Measurements from ENCODE around the gene FHOD3.

The FHOD3 gene

DNA sequence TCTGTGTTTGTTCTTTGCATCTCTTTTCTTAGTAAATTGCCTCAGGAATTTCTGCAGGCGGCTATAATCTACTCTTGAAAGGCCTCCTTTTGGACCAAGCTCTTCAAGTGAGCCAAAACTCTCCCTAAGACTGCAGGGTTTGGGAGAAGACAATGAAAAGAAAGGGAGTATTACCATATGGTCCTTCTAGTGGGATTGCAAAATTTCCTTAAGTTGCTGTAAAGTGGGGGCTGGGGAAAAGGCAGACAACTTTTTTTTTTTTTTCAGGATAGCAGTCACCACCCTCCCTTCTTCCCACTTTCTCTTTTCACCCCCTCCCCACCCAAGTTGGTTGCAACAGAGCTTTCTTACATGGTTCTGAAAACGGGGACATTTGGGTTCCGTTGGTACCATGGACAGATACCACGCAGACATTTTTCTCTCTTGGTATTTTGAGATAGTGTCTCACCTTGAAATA is 183.7 kb downstream of the FHOD3 start:
- DNase-seq (ENCODE audit: low read depth) = no peak

DNA sequence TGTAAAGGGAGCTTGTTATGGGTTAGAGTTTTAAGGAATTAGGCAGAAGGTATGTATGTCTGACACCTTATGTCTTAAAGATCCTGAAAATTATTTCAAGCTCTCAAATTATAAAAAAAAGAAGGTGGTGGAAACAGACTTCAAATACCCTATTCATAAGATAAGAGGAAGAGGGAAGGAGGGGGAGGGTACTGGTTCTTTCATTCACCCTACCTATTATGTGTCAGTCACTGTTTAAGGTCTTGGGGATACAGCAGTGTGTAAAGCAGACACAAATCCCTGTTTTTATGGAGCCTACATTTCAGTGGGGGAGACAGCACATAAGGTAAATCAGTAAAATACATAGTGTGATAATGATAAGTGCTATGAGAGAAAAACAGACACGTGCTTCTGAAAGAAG is 184.4 kb downstream of the FHOD3 start:
- no peak for DNase-seq (ENCODE audit: low read depth)

DNA sequence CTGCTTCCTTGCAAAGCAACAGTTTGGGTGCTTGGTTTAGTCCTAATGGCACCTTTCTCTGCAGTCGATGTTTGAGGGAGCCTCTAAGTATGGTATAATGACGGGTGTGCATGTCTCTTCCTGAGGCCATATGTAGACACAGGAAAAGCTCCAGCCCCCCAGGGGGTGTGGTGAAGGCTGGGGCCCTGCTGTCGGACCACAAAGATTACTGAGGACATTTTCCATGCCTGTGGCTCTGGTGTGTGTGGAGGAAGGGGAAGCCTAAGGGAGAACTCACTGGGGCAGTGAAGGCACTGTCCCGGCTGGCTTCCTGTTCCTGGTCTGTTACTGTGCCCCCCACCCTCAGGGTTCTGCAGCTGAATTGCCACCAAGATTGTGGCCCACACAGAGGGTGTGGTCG is 187.1 kb downstream of the FHOD3 start:
- no peak for DNase-seq (ENCODE audit: low read depth)

DNA sequence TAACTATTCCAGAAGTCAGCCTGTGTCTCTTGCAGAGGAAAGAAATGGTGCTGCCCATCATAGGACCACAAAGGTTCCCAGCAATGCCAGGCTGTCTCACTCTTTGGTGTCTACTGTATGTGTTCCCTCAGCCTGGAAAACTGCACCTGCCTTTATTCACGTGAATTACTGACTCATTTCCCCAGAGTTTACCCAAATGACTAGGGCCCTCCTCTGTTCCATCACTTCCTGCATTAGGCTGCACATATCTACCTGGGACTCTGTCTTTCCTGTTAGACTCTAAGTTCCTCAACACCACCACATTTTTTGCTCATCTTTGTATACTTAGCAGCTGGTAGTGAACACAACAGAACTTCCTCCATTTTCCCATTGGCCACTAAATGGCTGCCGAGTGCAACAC is 188.3 kb downstream of the FHOD3 start:
- DNase-seq (ENCODE audit: low read depth) = no peak

DNA sequence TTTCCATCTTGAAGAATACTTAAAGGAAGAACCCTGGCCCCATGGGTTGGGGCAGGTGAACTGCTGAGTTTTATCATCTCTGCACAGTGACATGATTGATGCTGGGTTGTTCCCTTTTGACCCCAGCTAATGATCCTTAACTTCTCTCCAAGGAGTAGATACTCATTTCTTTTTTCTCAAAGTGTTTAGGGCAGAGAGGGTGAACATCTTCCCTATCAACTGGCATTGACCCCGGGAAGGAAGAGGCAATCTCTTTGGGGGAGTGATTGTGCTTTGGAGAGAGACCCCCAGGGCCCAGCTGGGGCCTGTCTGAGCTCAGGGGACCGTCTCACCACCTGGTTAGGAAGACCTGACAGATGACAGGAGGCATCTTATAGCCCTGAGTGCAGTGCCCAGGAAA is 190.6 kb downstream of the FHOD3 start:
- no peak for DNase-seq (ENCODE audit: low read depth)

DNA sequence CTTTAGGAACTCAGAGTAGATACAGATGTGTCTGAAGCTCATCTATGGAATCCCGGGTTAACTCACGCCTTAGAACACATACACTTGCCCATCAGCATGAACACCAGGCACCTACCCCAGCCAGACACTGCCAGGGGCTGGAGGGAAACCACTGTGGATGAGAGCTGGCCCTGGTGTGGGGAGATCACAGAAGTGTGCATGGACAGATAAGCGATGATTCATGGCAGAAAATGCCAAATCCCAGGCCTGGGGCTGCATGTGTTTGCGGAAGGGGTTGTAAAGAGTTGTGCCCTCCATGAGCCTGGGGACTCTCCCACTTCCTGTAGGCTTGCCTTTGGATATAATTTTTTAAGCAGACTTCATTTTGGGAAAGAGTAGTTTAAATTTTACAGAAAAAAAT is 193.4 kb downstream of the FHOD3 start:
- DNase-seq (ENCODE audit: low read depth) = no peak

DNA sequence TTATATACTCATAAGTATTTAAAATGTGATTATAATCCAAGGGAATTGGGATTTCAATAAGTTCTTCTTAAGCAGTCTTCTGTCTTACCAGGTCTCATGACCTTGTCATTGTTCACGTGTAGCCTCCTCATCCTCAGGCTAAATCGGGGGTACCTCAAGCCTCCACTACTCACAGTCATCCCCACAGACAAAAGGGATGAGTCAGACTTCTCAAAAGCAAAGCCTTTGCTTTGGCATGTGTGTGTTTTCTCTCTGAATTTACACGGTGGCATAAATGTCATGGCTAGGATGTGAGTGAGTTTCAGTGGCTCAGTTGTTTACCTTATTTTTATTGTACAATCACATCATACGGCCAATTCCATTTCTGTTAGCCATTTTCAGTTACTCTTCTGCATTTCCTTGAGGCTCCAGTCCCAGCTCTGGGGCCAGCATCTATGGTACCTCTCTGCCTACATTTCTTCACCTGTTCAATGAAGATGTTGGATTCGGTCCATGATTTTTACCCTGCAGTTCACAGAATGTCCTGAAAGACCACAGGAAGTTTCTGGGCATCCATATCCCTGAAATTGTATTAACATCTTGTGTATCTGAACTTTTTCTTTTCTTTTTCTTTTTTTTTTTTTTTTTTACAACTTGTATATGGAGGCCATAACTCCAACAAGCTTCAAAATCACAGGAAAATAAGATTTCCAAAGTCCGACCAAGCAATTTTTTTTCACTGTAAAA is 195.3 kb downstream of the FHOD3 start:
- DNase-seq (ENCODE audit: low read depth) = no peak

DNA sequence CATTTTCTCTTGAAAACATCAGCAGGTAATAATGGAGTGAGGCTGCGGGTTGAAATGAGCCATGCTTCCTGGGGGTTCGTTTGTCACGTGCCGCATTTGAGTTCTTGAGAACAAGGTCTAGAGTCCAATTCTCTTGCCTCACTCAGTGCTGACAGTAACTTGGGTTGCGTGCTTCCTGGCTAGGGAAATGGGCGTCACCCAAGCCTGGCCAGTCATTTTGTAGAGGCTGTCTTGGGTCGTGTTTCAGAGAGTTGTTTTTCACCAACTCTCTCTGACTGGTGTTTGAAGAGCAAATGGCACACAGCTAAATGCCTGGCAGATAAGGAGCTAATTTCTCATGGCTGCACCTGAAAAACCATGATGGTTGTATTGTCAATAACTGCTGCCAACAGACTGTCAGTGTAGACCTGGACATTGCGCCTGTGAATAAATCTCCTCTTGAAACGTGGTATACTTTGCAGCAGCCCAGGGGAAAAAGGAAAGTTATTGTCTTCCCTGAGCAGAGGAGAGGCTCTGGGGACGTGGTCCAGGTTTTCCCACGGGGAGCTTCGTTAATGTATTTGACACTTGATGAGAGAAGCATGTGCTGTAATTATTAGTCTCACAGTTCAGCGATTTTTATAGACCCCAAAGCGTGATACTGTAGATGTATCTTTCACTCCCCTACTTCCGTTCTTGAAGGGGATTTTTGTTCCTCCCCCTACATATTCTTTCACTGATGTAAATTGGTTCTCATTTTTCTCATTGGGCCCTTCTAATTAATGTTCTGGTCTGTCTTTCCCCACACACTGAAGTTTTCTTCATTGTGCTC is 196.0 kb downstream of the FHOD3 start:
- DNase-seq (ENCODE audit: low read depth) = no peak

DNA sequence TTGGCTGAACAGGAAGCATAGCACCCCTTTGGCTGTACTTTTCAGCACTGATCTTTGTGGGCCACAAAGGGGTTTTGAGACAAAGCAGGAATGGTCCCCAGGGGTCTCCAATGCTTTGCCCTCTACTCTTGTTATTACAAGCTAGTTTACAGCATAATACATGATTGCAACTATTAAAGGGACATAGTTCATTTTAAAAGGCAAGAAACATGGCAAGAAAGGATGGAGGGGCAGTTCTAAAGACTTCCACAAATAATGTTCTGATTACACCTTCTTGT is 196.6 kb downstream of the FHOD3 start:
- DNase-seq (ENCODE audit: low read depth) = no peak

DNA sequence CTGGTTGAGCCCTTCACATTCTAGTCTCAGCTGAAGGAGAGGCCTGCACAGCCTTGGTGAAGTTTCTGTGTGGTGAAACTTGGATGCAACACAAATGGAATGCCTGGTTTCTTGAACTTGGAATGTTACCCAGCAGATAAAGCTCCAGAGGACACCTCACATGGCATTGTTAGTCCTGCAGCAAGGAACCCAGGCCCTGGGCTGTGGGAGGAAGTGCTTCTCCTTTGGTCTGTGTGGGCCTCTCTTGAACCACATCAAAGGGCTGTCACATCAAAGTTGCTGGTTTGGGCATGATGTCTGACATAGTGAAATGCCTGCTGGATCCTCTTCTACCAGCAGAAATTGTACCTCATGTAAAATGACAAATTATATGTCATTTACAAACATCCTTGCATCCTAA is 198.5 kb downstream of the FHOD3 start:
- no peak for DNase-seq (ENCODE audit: low read depth)

DNA sequence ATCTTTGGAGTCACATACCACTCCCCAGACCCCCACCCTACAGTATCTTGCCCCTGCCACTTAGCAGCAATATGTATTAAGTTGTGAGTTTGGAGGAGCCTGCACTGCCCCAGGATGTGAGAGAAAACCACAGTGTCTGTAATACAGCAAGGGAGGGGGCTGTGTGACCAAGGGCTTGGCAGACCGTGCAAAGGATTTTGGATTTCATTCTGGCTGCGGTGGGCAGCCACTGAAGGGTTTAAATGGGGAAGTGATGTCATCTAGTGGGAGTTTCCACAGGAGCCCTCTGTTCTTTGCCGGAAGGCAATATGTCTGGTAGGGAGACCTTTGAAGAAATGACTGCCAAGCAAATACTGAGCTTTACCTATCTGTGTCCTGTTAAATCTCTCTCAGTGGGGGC is 202.4 kb downstream of the FHOD3 start:
- no peak for DNase-seq (ENCODE audit: low read depth)

DNA sequence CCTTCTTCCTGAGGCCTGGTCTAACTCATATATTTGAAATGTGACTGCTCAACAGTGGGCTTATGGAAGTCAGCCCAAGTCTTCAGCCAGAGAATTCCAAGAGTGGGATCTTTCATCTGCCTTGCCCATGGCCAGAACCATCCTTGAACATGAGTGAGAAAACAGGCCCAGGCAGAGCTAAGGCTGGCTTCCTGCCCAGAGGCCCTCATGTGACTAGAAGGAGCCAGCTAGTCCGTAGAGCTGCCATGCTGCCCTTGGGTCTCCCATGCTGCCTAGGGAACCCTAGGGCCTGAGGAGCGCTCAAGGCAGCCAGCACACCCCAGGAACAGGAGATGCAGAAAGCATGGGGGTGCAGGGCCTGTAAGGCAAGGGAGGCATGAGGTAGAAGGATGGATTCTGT is 203.6 kb downstream of the FHOD3 start:
- DNase-seq (ENCODE audit: low read depth) = no peak

DNA sequence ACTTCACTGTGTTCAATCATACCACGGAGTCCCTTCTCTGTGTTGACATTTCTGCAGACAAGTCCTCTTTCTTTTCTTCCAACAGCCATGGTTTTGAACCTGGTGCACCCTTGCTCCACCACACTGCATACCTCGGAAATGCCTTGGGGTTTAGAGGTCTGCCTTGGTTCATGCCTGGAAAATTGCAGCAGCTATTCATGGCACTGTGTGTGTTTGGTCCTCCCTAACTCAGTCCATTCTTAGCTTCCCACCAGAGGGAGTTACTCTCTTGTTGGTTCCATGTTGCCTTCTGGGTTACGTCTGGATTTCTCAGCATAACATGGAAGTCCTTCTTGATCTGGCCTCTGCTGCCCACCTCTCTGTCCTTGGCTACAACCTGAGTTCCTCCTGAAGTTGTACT is 206.0 kb downstream of the FHOD3 start:
- no peak for DNase-seq (ENCODE audit: low read depth)

DNA sequence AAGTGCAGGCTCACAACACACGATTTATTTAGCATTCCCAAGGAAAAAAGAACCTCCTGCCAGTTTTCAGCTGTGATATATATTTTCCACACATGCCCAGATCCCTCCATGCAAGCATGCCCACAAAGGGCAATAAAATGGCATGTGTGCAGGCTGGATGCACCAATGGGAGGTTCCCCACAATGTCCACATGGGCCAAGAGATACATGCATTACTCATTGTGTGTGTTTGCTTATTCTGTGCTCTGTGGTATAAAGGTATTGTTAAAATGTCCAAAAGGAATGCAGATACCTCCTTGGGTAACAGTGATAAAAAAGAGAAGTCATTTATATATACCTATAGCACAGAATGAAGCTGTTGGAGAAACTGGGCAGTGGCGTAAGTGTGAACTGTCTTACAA is 207.4 kb downstream of the FHOD3 start:
- no peak for DNase-seq (ENCODE audit: low read depth)

DNA sequence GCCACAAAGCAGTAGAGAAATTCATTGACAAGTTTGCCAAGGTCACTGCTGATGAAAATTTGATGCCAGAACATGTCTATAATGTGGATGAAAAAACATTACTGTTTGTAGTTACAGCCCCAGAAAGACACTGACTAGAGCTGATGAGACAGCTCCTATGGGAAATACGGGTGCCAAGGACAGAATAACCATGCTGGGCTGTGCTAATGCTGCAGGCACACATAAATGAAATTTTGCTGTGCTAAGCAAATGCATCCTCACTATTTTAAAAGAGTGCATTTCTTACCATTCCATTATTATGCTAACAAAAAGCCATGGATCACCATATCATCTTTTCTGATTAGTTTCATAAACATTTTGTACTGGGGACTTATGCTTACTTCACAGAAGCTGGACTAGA is 208.2 kb downstream of the FHOD3 start:
- DNase-seq (ENCODE audit: low read depth) = no peak

DNA sequence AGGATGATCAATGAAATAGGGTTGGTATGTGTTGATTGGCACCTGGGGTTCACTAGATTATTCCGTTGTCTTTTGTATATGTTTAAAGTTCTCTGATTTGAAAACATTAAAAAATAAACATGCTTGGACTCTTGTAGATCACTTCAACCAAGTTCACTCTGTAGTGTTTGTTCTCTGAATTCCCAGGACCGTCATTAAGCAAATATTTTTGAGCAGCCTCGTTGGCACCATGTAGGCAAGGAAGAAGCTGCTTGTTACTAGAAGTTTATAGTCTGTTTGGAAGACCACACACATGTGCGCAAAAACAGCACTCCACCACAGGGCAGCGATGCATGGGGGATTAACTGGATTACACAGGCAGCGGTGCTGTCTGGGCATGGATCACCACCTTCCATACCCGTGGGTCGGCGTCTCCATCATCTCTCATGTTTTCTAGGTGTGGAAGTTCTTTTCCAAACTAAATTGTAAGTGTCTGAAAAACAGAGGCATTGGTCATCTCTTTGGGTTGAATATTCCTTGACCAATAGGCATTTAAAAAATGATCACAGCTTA is 212.2 kb downstream of the FHOD3 start:
- no peak for DNase-seq (ENCODE audit: low read depth)

DNA sequence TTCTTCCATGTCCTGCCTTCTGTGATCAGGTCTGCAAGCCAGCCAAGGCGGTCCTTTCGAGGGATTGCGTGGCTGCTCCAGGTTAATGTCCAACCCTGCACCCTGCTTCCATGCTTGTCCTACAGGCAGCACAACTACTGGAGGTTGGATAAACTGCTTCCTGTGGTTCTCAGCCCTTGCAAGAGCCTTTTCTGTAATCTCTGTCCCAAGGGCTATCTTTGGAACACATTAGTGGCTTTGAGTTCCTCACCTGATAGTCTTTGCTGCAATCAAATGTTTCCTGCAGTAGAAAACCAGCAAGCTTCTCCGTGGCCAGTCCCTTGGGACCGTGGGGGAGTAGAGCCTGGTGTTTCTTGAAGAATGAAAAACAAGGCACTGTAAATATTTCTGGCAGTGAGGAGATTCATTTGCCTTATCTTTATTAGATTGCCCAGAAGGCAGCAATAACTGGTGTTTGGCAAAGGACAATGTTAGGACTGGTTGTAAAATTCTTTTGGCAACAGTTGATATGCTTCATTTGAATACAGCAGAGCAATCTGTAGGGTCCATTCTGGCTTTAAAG is 214.4 kb downstream of the FHOD3 start:
- DNase-seq (ENCODE audit: low read depth) = no peak

DNA sequence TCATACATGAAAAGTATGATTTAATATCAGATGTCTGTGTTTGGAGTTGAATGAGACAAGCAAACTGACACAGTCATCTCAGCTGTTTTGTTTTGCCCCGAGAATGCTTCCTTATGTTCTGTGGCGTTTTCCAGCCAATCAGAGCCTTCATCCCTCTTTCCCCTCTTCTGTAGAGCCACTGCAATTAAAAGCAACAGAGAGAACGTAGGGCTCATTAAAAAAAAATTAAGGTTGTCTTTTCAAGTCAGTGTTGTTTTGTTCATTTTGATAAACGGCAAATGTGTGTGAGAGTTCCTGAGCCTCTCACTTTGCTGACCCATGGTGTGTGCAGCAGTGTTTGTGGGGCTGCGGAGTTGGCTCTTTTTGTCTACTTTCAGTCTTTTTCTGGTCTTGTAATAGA is 216.0 kb downstream of the FHOD3 start:
- no peak for DNase-seq (ENCODE audit: low read depth)

DNA sequence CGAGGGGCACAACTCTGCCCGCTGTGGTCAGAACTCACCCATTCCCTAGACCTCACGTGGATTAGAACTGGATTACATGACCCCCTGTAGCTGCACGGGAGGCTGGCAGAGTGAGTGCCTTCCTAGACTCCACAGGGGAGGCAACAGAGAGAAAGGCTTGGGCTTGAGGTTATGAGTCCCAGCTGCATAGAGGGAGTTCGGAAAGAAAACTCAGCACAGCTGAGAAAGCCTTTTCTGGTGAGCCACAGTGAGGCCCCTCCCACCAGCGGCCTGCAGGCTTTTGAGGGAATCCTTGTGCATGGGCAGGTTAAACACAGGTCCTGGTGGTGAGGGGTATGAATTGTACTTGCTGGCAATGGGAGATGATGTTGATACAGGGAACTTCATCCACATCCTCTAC is 217.3 kb downstream of the FHOD3 start:
- DNase-seq (ENCODE audit: low read depth) = no peak

DNA sequence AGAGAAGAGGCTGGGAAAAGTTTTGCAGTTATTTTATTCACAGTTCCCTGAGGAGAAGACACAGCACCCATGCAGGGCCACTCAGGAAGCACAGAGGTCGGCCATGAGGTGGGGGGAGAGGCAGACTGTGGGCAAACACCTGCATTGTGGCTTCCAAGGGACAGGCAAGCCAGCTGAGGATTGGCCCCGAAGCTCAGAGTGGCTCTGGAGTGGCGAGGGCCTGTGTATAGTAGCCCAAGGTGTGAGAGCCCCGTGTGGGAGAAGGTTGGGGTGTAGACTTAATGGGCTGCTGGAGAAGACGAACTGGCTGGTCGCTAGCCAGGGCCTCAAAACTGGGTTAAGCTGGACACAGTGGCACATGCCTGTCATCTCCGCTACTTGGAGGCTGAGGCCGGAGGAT is 218.7 kb downstream of the FHOD3 start:
- no peak for DNase-seq (ENCODE audit: low read depth)

DNA sequence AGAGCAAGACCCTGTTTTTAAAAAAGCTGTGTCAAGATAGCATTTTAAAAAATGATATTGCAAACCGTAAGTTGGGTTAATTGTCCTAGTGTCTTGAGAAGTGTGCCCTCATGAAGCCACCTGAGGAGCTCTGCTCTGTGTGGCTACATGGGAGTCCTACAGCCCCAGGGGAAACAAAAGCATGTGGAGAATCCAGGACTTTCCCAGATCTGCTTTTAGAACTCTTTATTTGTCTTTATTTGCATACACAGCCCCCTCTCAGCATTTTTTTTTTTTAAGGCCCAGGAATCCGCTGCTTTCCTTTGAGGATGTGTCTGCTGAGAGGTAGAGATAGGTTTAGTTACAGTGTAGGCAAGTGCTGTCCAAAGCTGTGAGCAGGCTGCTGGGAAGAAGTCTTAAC is 219.2 kb downstream of the FHOD3 start:
- DNase-seq (ENCODE audit: low read depth) = no peak

DNA sequence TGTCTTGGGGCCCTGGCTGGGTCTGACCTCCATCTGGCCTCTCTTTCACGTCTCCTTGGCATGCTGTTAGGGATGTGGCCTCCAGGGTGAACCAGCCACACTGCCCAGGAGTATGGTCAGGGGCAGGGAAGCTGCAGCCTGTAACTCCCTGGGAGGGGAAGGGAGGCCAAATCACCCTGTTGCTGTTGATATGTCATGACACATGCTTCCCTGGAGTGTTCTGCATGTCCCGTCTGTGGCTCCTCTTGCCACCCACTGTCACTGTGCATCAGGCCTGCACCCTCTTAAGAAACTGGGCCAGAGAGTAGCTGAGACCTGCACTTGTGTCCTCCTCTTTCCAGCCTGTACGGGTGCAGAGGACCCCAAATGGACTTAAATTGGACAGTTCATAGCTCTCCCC is 221.3 kb downstream of the FHOD3 start:
- no peak for DNase-seq (ENCODE audit: low read depth)

DNA sequence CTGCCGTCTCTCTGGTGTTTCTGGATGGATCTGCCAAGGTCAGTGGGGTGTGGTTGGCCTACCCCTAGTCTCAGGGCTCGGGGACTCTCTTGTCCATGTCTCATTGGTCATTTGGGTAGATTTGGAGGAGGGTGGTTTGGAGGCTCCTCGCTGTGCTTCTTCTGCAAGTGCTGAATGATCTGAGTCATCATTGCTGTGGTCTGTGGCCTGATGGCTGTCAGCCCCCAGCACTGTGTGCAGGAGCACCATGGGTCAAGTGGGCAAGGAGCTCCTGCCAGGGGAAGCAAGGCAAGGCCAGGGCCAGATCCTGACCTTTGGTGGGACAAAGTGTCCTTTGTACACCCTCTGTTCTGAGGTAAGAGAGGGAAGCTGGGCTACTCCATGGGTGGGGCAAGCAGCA is 221.8 kb downstream of the FHOD3 start:
- no peak for DNase-seq (ENCODE audit: low read depth)

Measured in activated T-helper 9 cell treated with anti-CD3 and anti-CD28 coated beads, Interleukin-2, amount 50 U/mL, for 16 hours (primary cell).